IMR-90 (cell line): ENCODE data around the gene OPA3. TPM values are rescaled to one million over a fixed set of nuclear protein-coding genes. Genes with fewer than 3 reads are reported as not detected.

ENCODE experiments used
- ATAC-seq: fragments of 200-7000 bp; cut with Tn5 transposase; 2 replicates; pipeline ENCODE4 v1.9.1; 2020; ENCODE audit warnings: low read depth, mild to moderate bottlenecking, moderate library complexity
- BruUV-seq: library from RNA; stranded (reverse); fragments of 400-500 nt; replicated peaks from 2 replicates; lab custom pipeline; 2021; lab: Mats Ljungman, UMichigan
- CTCF ChIA-PET: fragments of 300-600 bp; formaldehyde crosslinking; extraction: SDS; loops from one replicate; lab custom pipeline; 2021; ENCODE audit warnings: antibody characterized with exemption; lab: Yijun Ruan, JAX
- POLR2A ChIA-PET: fragments of 300-600 bp; sonication (Branson Sonifier 250); formaldehyde crosslinking; loops from one replicate; lab custom pipeline; 2022; ENCODE audit warnings: antibody characterized with exemption; ENCODE audit not compliant: unreplicated experiment; lab: Charles Lee
- DNase-seq: peaks from one replicate; pipeline ENCODE4 v3.0.0; 2013
- H2AFZ ChIP-seq: replicated peaks from 2 replicates; pipeline ENCODE3; 2013; ENCODE audit warnings: low read length, mild to moderate bottlenecking; ENCODE audit not compliant: poor library complexity
- H2AK5ac ChIP-seq: 2 replicates; pipeline ENCODE4 v1.6.1; 2013; ENCODE audit warnings: low read depth, low read length, inconsistent platforms
- H2AK9ac ChIP-seq: replicated peaks from 2 replicates; pipeline ENCODE3; 2013; ENCODE audit warnings: mild to moderate bottlenecking, low read depth, low read length, moderate library complexity; ENCODE audit not compliant: poor library complexity
- H2BK120ac ChIP-seq: 2 replicates; pipeline ENCODE4 v1.6.1; 2013; ENCODE audit warnings: low read depth, low read length, inconsistent platforms
- H2BK15ac ChIP-seq: 3 replicates; pipeline ENCODE4 v1.6.1; 2013; ENCODE audit warnings: low read depth, low read length, inconsistent platforms
- H2BK20ac ChIP-seq: 2 replicates; pipeline ENCODE4 v1.6.1; 2013; ENCODE audit warnings: low read depth, mild to moderate bottlenecking, inconsistent platforms, low read length, moderate library complexity
- H2BK5ac ChIP-seq: 2 replicates; pipeline ENCODE4 v1.6.1; 2013; ENCODE audit warnings: mild to moderate bottlenecking, low read depth, low read length, inconsistent platforms; ENCODE audit not compliant: poor library complexity, severe bottlenecking
- H3K14ac ChIP-seq: replicated peaks from 2 replicates; pipeline ENCODE4 v1.6.1; 2013; ENCODE audit warnings: low read depth, low read length, inconsistent platforms
- H3K18ac ChIP-seq: 2 replicates; pipeline ENCODE4 v1.6.1; 2013; ENCODE audit warnings: low read depth, low read length, control low read depth
- H3K23ac ChIP-seq: 2 replicates; pipeline ENCODE4 v1.6.1; 2013; ENCODE audit warnings: low read depth, low read length, inconsistent platforms
- H3K27ac ChIP-seq: 2 replicates; pipeline ENCODE4 v1.5.1; 2013; ENCODE audit warnings: mild to moderate bottlenecking, control low read depth, low read length; ENCODE audit not compliant: insufficient read depth
- H3K27me3 ChIP-seq: 2 replicates; pipeline ENCODE4 v1.6.1; 2013; ENCODE audit warnings: low read length; ENCODE audit not compliant: control insufficient read depth, insufficient read depth
- H3K36me3 ChIP-seq: 2 replicates; pipeline ENCODE4 v1.6.1; 2013; ENCODE audit warnings: low read length, mixed read lengths; ENCODE audit not compliant: control insufficient read depth, insufficient read depth
- H3K4ac ChIP-seq: 2 replicates; pipeline ENCODE4 v1.6.1; 2013; ENCODE audit warnings: low read depth, low read length, inconsistent platforms
- H3K4me1 ChIP-seq: 2 replicates; pipeline ENCODE4 v1.6.1; 2013; ENCODE audit warnings: low read length, mixed read lengths; ENCODE audit not compliant: control insufficient read depth, insufficient read depth
- H3K4me2 ChIP-seq: 2 replicates; pipeline ENCODE4 v1.6.1; 2013; ENCODE audit warnings: low read depth, mild to moderate bottlenecking, control low read depth, low read length, moderate library complexity
- H3K4me3 ChIP-seq: 2 replicates; pipeline ENCODE4 v1.5.1; 2013; ENCODE audit warnings: low read depth, mild to moderate bottlenecking, control low read depth, low read length, moderate library complexity; ENCODE audit not compliant: insufficient read depth
- H3K56ac ChIP-seq: 2 replicates; pipeline ENCODE4 v1.6.1; 2013; ENCODE audit warnings: low read length, inconsistent platforms; ENCODE audit not compliant: insufficient read depth; ENCODE audit errors: extremely low read depth
- H3K79me1 ChIP-seq, 2 experiments: 2 replicates each; pipeline ENCODE4 v1.6.1; 2013; ENCODE audit warnings: low read length in 2 of 2, inconsistent platforms in 1 of 2, low read depth in 1 of 2
- H3K9ac ChIP-seq: 2 replicates; pipeline ENCODE4 v1.6.1; 2013; ENCODE audit warnings: low read depth, low read length, control low read depth
- H3K9me1 ChIP-seq: 2 replicates; pipeline ENCODE4 v1.6.1; 2013; ENCODE audit warnings: low read length, inconsistent platforms; ENCODE audit not compliant: insufficient read depth
- H3K9me3 ChIP-seq: 2 replicates; pipeline ENCODE4 v1.6.1; 2013; ENCODE audit warnings: low read length; ENCODE audit not compliant: control insufficient read depth, insufficient read depth
- H4K20me1 ChIP-seq: 2 replicates; pipeline ENCODE4 v1.6.1; 2013; ENCODE audit warnings: low read length, inconsistent platforms; ENCODE audit not compliant: insufficient read depth
- H4K5ac ChIP-seq: 2 replicates; pipeline ENCODE4 v1.6.1; 2013; ENCODE audit warnings: mild to moderate bottlenecking, low read depth, low read length, control low read depth
- H4K8ac ChIP-seq, 2 experiments: 2 replicates each; pipeline ENCODE4 v1.6.1; 2013; ENCODE audit warnings: low read depth in 2 of 2, low read length in 2 of 2, control low read depth in 1 of 2, inconsistent platforms in 1 of 2
- H4K91ac ChIP-seq: 2 replicates; pipeline ENCODE4 v1.6.1; 2013; ENCODE audit warnings: low read depth, low read length, inconsistent platforms; ENCODE audit not compliant: insufficient read depth
- CEBPB ChIP-seq: IDR thresholded peaks from 2 replicates; pipeline ENCODE4 v1.6.1; 2012; ENCODE audit warnings: low read depth, low read length, improper control_type of control experiment
- CHD1 ChIP-seq: IDR thresholded peaks from 2 replicates; pipeline ENCODE4 v1.6.1; 2012; ENCODE audit warnings: low read depth, low read length, improper control_type of control experiment
- FOS ChIP-seq: fragments of 150-350 bp; IDR thresholded peaks from 2 replicates; pipeline ENCODE4 v1.6.1; 2016; ENCODE audit warnings: low read depth, low read length
- MAFK ChIP-seq: IDR thresholded peaks from 2 replicates; pipeline ENCODE4 v1.6.1; 2012; ENCODE audit warnings: low read depth, low read length, improper control_type of control experiment
- MAZ ChIP-seq: IDR thresholded peaks from 2 replicates; pipeline ENCODE4 v1.6.1; 2012; ENCODE audit warnings: low read depth, mild to moderate bottlenecking, low read length, improper control_type of control experiment, moderate library complexity, borderline replicate concordance
- NFE2L2 ChIP-seq: fragments of 150-350 bp; IDR thresholded peaks from 2 replicates; pipeline ENCODE4 v1.6.1; 2016; ENCODE audit warnings: low read depth, mild to moderate bottlenecking, low read length
- POLR2A ChIP-seq: IDR thresholded peaks from 2 replicates; pipeline ENCODE4 v1.6.1; 2012; ENCODE audit warnings: mild to moderate bottlenecking, low read depth, low read length
- RAD21 ChIP-seq: IDR thresholded peaks from 2 replicates; pipeline ENCODE4 v1.6.1; 2012; ENCODE audit warnings: low read length, improper control_type of control experiment
- RCOR1 ChIP-seq: IDR thresholded peaks from 2 replicates; pipeline ENCODE4 v1.6.1; 2012; ENCODE audit warnings: mild to moderate bottlenecking, low read length, improper control_type of control experiment; ENCODE audit not compliant: insufficient replicate concordance
- RFX5 ChIP-seq: IDR thresholded peaks from 2 replicates; pipeline ENCODE4 v1.8.0; 2012; ENCODE audit warnings: low read depth, mild to moderate bottlenecking, low read length, moderate library complexity
- SMC3 ChIP-seq: fragments of 150-350 bp; IDR thresholded peaks from 2 replicates; pipeline ENCODE4 v1.6.1; 2016; ENCODE audit warnings: low read depth, mild to moderate bottlenecking, antibody characterized with exemption, low read length, moderate library complexity
- WGBS, 2 experiments: methylation state at CpG; one replicate each; pipeline versions ENCODE4 v1.1.5 to v1.1.7; 2013; ENCODE audit warnings: missing lambda C conversion rate in 2 of 2; ENCODE audit not compliant: insufficient read length in 1 of 2; ENCODE audit errors: extremely low coverage in 2 of 2; 5-methylcytosine and 5-hydroxymethylcytosine counted together
- dilution Hi-C: fragments of 300-500 bp; cut with HindIII; formaldehyde crosslinking; loops from one replicate; pipeline ENCODE4 v1.14.3; 2018; ENCODE audit warnings: low sequenced_read_pairs; ENCODE audit not compliant: unreplicated experiment
- in situ Hi-C: fragments of 300-500 bp; cut with MboI; formaldehyde crosslinking; loops from 3 replicates; pipeline ENCODE4 v1.14.3; 2019; ENCODE audit warnings: low sequenced_read_pairs, inconsistent platforms, mixed read lengths
- intact Hi-C: fragments of 100-400 bp; cut with micrococcal nuclease; formaldehyde crosslinking; loops from 2 replicates; pipeline ENCODE4 v1.10.0; 2022
- polyA plus RNA-seq, 3 experiments: library from polyadenylated mRNA; depleted of rRNA; stranded (reverse); fragments of >200 nt; gene quantifications; 2 replicates each; pipeline ENCODE4 v1.2.3, GENCODE V29; 2012; ENCODE audit warnings: low replicate concordance in 1 of 3
- total RNA-seq: library from RNA; depleted of rRNA; stranded (reverse); fragments of >200 nt; gene quantifications from 2 replicates; pipeline ENCODE4 v1.2.3, GENCODE V29; 2012
- TF ChIP-seq, protein P1 (sequence below): fragments of 150-350 bp; IDR thresholded peaks from 2 replicates; pipeline ENCODE4 v1.6.1; 2017; ENCODE audit warnings: mild to moderate bottlenecking, antibody characterized with exemption, low read length, low read depth
- TF ChIP-seq, protein P2 (sequence below): fragments of 150-350 bp; IDR thresholded peaks from 2 replicates; pipeline ENCODE4 v1.6.1; 2016; ENCODE audit warnings: low read depth, mild to moderate bottlenecking, low read length, moderate library complexity, borderline replicate concordance
- TF ChIP-seq, protein P3 (sequence below): conservative IDR thresholded peaks from 2 replicates; pipeline ENCODE4 v1.5.1; 2012; ENCODE audit warnings: mild to moderate bottlenecking, low read depth, low read length, improper control_type of control experiment

OPA3 gene
- total and polyA plus RNA-seq, 2 of the 4 experiments (the other 2 are of a cell fraction) = 5.2 to 9.6 TPM

DNA sequence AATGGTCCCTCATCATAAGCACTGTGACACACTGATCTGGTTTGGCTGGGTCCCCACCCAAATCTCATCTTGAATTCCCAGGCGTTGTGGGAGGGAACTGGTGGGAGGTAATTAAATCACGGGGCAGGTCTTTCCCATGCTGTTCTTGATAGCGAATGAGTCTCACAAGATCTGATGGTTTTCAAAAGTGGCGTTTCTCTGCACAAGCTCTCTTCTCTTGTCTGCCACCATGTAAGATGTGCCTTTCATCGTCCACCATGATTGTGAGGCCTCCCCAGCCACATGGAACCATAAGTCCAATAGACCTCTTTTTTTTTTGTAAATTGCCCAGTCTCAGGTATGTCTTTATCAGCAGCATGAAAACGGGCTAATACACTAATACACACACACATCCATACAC lies 24.3 kb upstream of the OPA3 start:
- dilution Hi-C loops = no loop called here
- in situ Hi-C loops = no loop called here

More for the DNA sequence above, 24.3 kb upstream of the OPA3 start:
- no peak overlapping the region for H2BK120ac ChIP-seq
- no peak overlapping the region for H3K27ac ChIP-seq
- no peaks in the 10 kb centered on the region for H3K27me3 ChIP-seq
- CTCF ChIA-PET = no interaction called here
- H3K9me1 ChIP-seq = peaks cover 5% of the 10 kb centered on the region; the same call in 1 of the 2 replicates
- no peak overlapping the region for H4K91ac ChIP-seq
- H2BK15ac ChIP-seq = no peak overlapping the region
- 100% methylated on average over 2 of the region's 6 CpGs; no CpG with 5 or more reads in 1 of the 2 experiments for WGBS, 2 experiments
- no peak overlapping the region for H3K9ac ChIP-seq
- peaks cover 7% of the 10 kb centered on the region for H3K4me1 ChIP-seq
- H3K4me2 ChIP-seq = no peak overlapping the region
- ATAC-seq (no peak), DNase-seq (no peak)
- H2AFZ ChIP-seq = no peak overlapping the region
- H3K18ac ChIP-seq = no peak overlapping the region
- H2BK5ac ChIP-seq = no peak overlapping the region
- no peak overlapping the region for H3K23ac ChIP-seq
- no peak overlapping the region for H2AK5ac ChIP-seq
- no peak overlapping the region for H4K5ac ChIP-seq
- BruUV-seq = no TSS peak
- no peak overlapping the region for H2AK9ac ChIP-seq
- TF ChIP-seq, protein P1, sequence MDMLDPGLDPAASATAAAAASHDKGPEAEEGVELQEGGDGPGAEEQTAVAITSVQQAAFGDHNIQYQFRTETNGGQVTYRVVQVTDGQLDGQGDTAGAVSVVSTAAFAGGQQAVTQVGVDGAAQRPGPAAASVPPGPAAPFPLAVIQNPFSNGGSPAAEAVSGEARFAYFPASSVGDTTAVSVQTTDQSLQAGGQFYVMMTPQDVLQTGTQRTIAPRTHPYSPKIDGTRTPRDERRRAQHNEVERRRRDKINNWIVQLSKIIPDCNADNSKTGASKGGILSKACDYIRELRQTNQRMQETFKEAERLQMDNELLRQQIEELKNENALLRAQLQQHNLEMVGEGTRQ = no peak
- TF ChIP-seq RFX5 (no peak), MAZ (no peak), NFE2L2 (no peak), FOS (no peak), SMC3 (no peak), MAFK (no peak), RAD21 (no peak), POLR2A (no peak), RCOR1 (no peak), CEBPB (no peak), CHD1 (no peak)
- TF ChIP-seq, protein P2, sequence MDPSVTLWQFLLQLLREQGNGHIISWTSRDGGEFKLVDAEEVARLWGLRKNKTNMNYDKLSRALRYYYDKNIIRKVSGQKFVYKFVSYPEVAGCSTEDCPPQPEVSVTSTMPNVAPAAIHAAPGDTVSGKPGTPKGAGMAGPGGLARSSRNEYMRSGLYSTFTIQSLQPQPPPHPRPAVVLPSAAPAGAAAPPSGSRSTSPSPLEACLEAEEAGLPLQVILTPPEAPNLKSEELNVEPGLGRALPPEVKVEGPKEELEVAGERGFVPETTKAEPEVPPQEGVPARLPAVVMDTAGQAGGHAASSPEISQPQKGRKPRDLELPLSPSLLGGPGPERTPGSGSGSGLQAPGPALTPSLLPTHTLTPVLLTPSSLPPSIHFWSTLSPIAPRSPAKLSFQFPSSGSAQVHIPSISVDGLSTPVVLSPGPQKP = no peak
- TF ChIP-seq, protein P3, sequence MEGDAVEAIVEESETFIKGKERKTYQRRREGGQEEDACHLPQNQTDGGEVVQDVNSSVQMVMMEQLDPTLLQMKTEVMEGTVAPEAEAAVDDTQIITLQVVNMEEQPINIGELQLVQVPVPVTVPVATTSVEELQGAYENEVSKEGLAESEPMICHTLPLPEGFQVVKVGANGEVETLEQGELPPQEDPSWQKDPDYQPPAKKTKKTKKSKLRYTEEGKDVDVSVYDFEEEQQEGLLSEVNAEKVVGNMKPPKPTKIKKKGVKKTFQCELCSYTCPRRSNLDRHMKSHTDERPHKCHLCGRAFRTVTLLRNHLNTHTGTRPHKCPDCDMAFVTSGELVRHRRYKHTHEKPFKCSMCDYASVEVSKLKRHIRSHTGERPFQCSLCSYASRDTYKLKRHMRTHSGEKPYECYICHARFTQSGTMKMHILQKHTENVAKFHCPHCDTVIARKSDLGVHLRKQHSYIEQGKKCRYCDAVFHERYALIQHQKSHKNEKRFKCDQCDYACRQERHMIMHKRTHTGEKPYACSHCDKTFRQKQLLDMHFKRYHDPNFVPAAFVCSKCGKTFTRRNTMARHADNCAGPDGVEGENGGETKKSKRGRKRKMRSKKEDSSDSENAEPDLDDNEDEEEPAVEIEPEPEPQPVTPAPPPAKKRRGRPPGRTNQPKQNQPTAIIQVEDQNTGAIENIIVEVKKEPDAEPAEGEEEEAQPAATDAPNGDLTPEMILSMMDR = no peak
- H2BK20ac ChIP-seq = no peak overlapping the region
- H3K14ac ChIP-seq = no peak overlapping the region
- intact Hi-C loops = no loop called here
- no peak overlapping the region for H3K4me3 ChIP-seq
- peaks cover 0 to 7% of the 10 kb centered on the region in 2 experiments; a peak in 1 of 4 replicates for H3K79me1 ChIP-seq
- H4K8ac ChIP-seq = no peak overlapping the region
- H3K4ac ChIP-seq = no peak overlapping the region
- H3K36me3 ChIP-seq = peaks cover 26% of the 10 kb centered on the region
- no peaks in the 10 kb centered on the region for H4K20me1 ChIP-seq
- POLR2A ChIA-PET = no interaction called here
- H3K56ac ChIP-seq = no peak overlapping the region
- H3K9me3 ChIP-seq = no peaks in the 10 kb centered on the region; the same call in 1 of the 2 replicates
